A549 (cell line): Measurements from ENCODE around the gene ERBB2. TPM values are rescaled to one million over a fixed set of nuclear protein-coding genes. Genes with fewer than 3 reads are reported as not detected.

Experiments used
- ATAC-seq, 2 experiments: fragments of 200-7000 bp in 1 of 2; fragments of >200 bp in 1 of 2; cut with Nextera tagmentation in 1 of 2; cut with Tn5 transposase in 1 of 2; 3 replicates each; pipeline versions ENCODE4 v1.8.0 to v1.9.1; 2018 to 2020; ENCODE audit warnings: mild to moderate bottlenecking in 1 of 2, moderate library complexity in 1 of 2
- CTCF ChIA-PET: fragments of 300-600 bp; sonication (Branson Sonifier 250); formaldehyde crosslinking; extraction: SDS; loops from one replicate; lab custom pipeline; 2021; ENCODE audit warnings: antibody characterized with exemption, inconsistent platforms; lab: Yijun Ruan, JAX
- POLR2A ChIA-PET: fragments of 350-600 bp; formaldehyde crosslinking; extraction: SDS; loops from one replicate; lab custom pipeline; 2021; ENCODE audit warnings: antibody characterized with exemption, inconsistent platforms; lab: Yijun Ruan, JAX
- DNase-seq, 2 experiments: peaks; one replicate each; pipeline versions ENCODE4 v3.0.0 to v3.0.0-alpha.2; 2011 to 2016; ENCODE audit warnings: low read depth in 1 of 2, low spot score in 1 of 2
- FAIRE-seq: peaks from 2 replicates; lab custom pipeline; 2011; peaks lifted over from hg19 to GRCh38; lab: Jason Lieb, UNC
- H3K27ac ChIP-seq, 2 experiments: fragments of >200 bp; sonication (Bioruptor Twin); formaldehyde crosslinking; 3 replicates each; pipeline ENCODE4 v1.5.1; 2016 to 2017
- H3K4me1 ChIP-seq: fragments of >200 bp; sonication (Bioruptor Twin); formaldehyde crosslinking; 3 replicates; pipeline ENCODE4 v1.6.1; 2016
- H3K4me2 ChIP-seq: fragments of >200 bp; sonication (Bioruptor Twin); formaldehyde crosslinking; 3 replicates; pipeline ENCODE4 v1.6.1; 2016
- H3K4me3 ChIP-seq: fragments of >200 bp; sonication (Bioruptor Twin); formaldehyde crosslinking; 3 replicates; pipeline ENCODE4 v1.5.1; 2016
- H3K9me3 ChIP-seq: fragments of >200 bp; sonication (Bioruptor Twin); formaldehyde crosslinking; 3 replicates; pipeline ENCODE4 v1.6.1; 2016
- BHLHE40 ChIP-seq: IDR thresholded peaks from 2 replicates; pipeline ENCODE4 v1.6.1; 2012; ENCODE audit warnings: low read depth, low read length, inconsistent platforms
- CHD2 ChIP-seq: fragments of 150-350 bp; IDR thresholded peaks from 2 replicates; pipeline ENCODE4 v1.6.1; 2014; ENCODE audit warnings: low read length; ENCODE audit not compliant: partially characterized antibody
- EHF ChIP-seq: fragments of 250-450 bp; sonication (Bioruptor Pico); IDR thresholded peaks from 2 replicates; pipeline ENCODE4 v1.5.0; 2020; ENCODE audit warnings: mild to moderate bottlenecking
- EP300 ChIP-seq, 2 experiments: fragments of >200 bp; sonication (Bioruptor Twin); formaldehyde crosslinking; IDR thresholded peaks; 2 replicates in 1 of 2; 3 replicates in 1 of 2; pipeline ENCODE4 v1.6.1; 2016 to 2017
- FOSL2 ChIP-seq, 2 experiments: fragments of 450-650 bp in 1 of 2; fragments of >200 bp in 1 of 2; sonication (Bioruptor Twin) in 1 of 2; formaldehyde crosslinking; IDR thresholded peaks; 2 replicates each; pipeline versions ENCODE4 v1.5.0 to v1.6.1; 2016 to 2020; ENCODE audit warnings: mild to moderate bottlenecking in 1 of 2, moderate library complexity in 1 of 2
- HOXA7 ChIP-seq: fragments of 250-450 bp; sonication (Bioruptor Pico); IDR thresholded peaks from 2 replicates; pipeline ENCODE4 v1.5.0; 2020; ENCODE audit warnings: mild to moderate bottlenecking, moderate library complexity
- KDM5A ChIP-seq: fragments of 200-600 bp; sonication (generic); IDR thresholded peaks from 2 replicates; pipeline ENCODE4 v1.6.1; 2016; ENCODE audit warnings: antibody characterized with exemption, mild to moderate bottlenecking
- MYC ChIP-seq: IDR thresholded peaks from 2 replicates; pipeline ENCODE4 v1.6.1; 2012; ENCODE audit warnings: mild to moderate bottlenecking, inconsistent platforms, low read length, improper control_type of control experiment, borderline replicate concordance
- NR3C1 ChIP-seq: fragments of >200 bp; sonication (Bioruptor Twin); formaldehyde crosslinking; IDR thresholded peaks from 3 replicates; pipeline ENCODE4 v1.6.1; 2017
- PHF8 ChIP-seq: fragments of 200-600 bp; sonication (generic); IDR thresholded peaks from 2 replicates; pipeline ENCODE4 v1.6.1; 2016; ENCODE audit warnings: low read depth, mild to moderate bottlenecking, antibody characterized with exemption, moderate library complexity, borderline replicate concordance
- RFX5 ChIP-seq: fragments of 450-650 bp; IDR thresholded peaks from 2 replicates; pipeline ENCODE4 v1.7.1; 2014; ENCODE audit warnings: antibody characterized with exemption, mild to moderate bottlenecking, moderate library complexity
- SREBF2 ChIP-seq: fragments of 450-650 bp; IDR thresholded peaks from 2 replicates; pipeline ENCODE4 v1.6.1; 2014; ENCODE audit warnings: mild to moderate bottlenecking, moderate library complexity
- WGBS: methylation state at CpG from one replicate; pipeline ENCODE4 v1.1.6; 2017; ENCODE audit errors: missing lambda C conversion rate; 5-methylcytosine and 5-hydroxymethylcytosine counted together
- polyA plus RNA-seq, 4 experiments: library from polyadenylated mRNA; depleted of rRNA in 3 of 4; stranded (reverse); fragments of >200 nt; fragmentation: RNase III in 1 of 4; extraction: RNeasy Plus Mini Kit Qiagen cat#74134 plus additional on column Dnase treatment in 1 of 4; gene quantifications; 2 replicates in 3 of 4; 3 replicates in 1 of 4; pipeline ENCODE4 v1.2.3, GENCODE V29; 2011 to 2017
- TF ChIP-seq, protein P1 (sequence below): IDR thresholded peaks from 2 replicates; pipeline ENCODE4 v1.6.1; 2012; ENCODE audit warnings: low read depth, borderline replicate concordance
- TF ChIP-seq, protein P2 (sequence below): fragments of 250-450 bp; sonication (Bioruptor Pico); IDR thresholded peaks from 2 replicates; pipeline ENCODE4 v1.5.0; 2020; ENCODE audit warnings: low read depth, mild to moderate bottlenecking, moderate library complexity

Gene ERBB2
- polyA plus RNA-seq, 2 of the 4 experiments (the other 2 are of a cell fraction) = 22.4 to 32.0 TPM

DNA sequence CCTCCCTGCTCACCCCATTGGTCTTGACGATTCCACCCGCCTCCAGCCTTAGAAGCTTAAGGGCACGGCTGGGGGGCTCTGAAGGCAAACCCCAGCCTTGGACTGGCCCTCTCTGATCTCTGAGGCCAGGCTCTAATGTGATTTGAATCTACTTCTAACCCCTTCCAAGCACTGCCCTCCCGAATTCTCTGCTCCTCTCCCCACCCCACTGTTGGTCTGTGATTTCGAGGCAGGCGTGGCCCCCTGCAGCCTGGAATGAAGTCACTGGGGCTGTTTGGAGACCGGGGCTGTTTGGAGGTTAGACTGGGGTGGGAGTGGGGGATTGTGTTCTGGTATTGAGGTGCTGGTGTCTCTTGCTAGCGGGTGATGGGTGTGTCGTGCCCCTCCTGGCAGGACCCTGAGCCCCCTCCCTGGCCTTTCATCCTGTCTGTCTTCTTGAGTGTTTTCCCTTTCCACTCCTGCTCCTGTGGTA, 40.1 kb downstream of the ERBB2 start:
- FAIRE-seq (no peak), ATAC-seq (peak in 1 of 2 experiments; percentile 6; a peak in 3 of 6 replicates), DNase-seq (peak in 1 of 2 experiments; percentile 55)
- peak overlapping the region; percentile 73 to 87 for H3K27ac ChIP-seq
- TF ChIP-seq HOXA7 (CRISPR knock-in tag) = no peak
- TF ChIP-seq, protein P1, sequence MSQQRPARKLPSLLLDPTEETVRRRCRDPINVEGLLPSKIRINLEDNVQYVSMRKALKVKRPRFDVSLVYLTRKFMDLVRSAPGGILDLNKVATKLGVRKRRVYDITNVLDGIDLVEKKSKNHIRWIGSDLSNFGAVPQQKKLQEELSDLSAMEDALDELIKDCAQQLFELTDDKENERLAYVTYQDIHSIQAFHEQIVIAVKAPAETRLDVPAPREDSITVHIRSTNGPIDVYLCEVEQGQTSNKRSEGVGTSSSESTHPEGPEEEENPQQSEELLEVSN = 0 out of 2 replicates have a peak, but pooled peaks have one; percentile 28
- ChIA-PET POLR2A (interaction anchor here (0.8 to 2.3 kb wide), 2 partner anchors 10 to 52 kb away, joined by 4 to 19 read pairs; partner anchors contain the start of genes MIEN1 and PGAP3), CTCF (interaction anchor here (1.1 to 2.0 kb wide), 5 partner anchors 9 to 118 kb away, joined by 4 to 12 read pairs (median 6); partner anchors contain the start of gene MIEN1)
- H3K4me2 ChIP-seq = peak overlapping the region; percentile 99
- H3K9me3 ChIP-seq = no peaks in the 10 kb centered on the region
- peak overlapping the region; percentile 63 for H3K4me3 ChIP-seq
- 21% methylated on average over 9 of the region's 9 CpGs for WGBS
- H3K4me1 ChIP-seq = peaks cover 40% of the 10 kb centered on the region

DNA sequence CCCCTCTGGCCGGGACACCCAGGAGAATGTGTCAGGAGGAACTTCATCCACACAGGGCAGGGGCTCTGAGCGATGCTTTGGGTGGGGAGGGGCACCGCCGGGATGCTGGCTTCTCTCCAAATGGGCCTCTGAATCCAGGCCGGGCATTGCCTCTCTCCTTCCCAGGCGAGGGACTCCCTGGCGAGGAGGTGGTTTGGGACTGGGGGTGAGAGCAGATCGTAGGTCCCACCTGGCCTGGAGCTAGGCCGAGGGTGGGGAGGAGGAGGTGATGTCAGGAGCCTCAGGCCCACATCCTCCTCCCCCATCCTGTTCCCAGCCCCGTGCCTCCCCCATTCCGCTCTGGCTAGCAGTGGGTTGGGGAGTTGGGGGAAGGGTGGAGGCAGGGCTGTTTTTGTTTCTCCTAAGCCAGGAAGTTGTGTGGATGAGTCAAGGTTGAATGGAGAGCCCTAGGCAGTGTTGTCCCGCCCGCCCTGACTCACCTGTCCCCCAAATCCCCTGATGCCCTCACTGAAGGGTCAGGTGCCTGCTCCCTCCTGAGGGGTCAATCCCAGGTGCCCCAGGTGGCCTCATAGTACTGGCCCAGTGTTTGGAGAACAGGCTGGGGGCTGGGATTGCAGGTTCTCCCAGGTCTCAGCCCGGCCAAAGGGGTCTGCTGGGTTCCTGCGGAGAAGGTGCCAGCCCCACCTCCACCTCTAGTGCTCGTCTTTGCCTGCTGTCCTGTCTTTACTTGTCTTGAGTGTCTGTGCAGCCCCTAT, 40.7 kb downstream of the ERBB2 start:
- 26% methylated on average over 13 of the region's 16 CpGs for WGBS
- no peaks in the 10 kb centered on the region for H3K9me3 ChIP-seq
- FAIRE-seq = peak; percentile 7
- ATAC-seq = no peak; a peak in 1 of 6 replicates
- DNase-seq = peak; percentile 60 to 66
- H3K27ac ChIP-seq = peak overlapping the region; percentile 73 to 87
- peak; percentile 25; the same call in 1 of the 2 replicates for TF ChIP-seq FOSL2 (IDR thresholded peaks at IDR 0.05)
- TF ChIP-seq FOSL2 (CRISPR knock-in tag; IDR thresholded peaks at IDR 0.05) = no peak; the same call in 1 of the 2 replicates
- TF ChIP-seq EP300 (IDR thresholded peaks at IDR 0.05) = no peak
- peak overlapping the region; percentile 99 for H3K4me2 ChIP-seq
- H3K4me3 ChIP-seq = peak overlapping the region; percentile 63
- CTCF ChIA-PET = interaction anchor here (1.2 to 2.0 kb wide), 3 partner anchors 13 to 117 kb away, joined by 4 to 12 read pairs (median 7); no protein-coding TSS in a partner anchor
- POLR2A ChIA-PET = interaction anchor here (2.3 kb wide), 1 partner anchor 11 kb away, joined by 19 read pairs; the partner anchor contains the start of gene MIEN1
- H3K4me1 ChIP-seq = peaks cover 40% of the 10 kb centered on the region

DNA sequence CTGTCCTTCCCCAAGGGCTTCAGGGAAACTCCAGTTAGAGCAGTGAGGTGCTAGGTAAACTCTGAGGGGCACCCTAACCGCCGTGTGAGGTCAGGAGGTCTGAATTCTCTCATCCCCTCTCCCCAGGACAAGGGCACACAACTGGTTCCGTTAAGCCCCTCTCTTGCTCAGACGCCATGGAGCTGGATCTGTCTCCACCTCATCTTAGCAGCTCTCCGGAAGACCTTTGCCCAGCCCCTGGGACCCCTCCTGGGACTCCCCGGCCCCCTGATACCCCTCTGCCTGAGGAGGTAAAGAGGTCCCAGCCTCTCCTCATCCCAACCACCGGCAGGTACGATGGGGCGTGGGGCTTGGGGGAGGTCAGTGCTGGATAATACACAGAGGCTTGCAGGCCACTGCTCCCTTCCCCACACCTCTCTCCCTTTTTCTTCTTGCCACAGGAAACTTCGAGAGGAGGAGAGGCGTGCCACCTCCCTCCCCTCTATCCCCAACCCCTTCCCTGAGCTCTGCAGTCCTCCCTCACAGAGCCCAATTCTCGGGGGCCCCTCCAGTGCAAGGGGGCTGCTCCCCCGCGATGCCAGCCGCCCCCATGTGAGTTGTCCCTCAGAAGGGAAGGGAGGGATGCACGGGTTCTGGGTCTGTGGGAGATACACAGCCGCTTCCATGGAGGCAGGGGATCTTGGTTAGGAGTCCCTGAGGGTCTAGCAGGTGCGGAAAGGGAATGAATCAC, 42.4 kb downstream of the ERBB2 start:
- Histone ChIP-seq H3K4me2 (no peak overlapping the region), H3K27ac (no peak overlapping the region), H3K9me3 (no peaks in the 10 kb centered on the region), H3K4me3 (no peak overlapping the region), H3K4me1 (peaks cover 25% of the 10 kb centered on the region)
- no peak for FAIRE-seq
- POLR2A ChIA-PET = no interaction called here
- WGBS = 86% methylated on average over 16 of the region's 18 CpGs
- TF ChIP-seq SREBF2 (no peak), MYC (no peak), KDM5A (no peak), NR3C1 (no peak), BHLHE40 (no peak), RFX5 (no peak), EHF (CRISPR knock-in tag) (no peak), CHD2 (no peak), HOXA7 (CRISPR knock-in tag) (no peak), PHF8 (no peak)
- TF ChIP-seq, protein P2, sequence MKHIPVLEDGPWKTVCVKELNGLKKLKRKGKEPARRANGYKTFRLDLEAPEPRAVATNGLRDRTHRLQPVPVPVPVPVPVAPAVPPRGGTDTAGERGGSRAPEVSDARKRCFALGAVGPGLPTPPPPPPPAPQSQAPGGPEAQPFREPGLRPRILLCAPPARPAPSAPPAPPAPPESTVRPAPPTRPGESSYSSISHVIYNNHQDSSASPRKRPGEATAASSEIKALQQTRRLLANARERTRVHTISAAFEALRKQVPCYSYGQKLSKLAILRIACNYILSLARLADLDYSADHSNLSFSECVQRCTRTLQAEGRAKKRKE (CRISPR knock-in tag) = no peak
- CTCF ChIA-PET = interaction anchor here (0.5 to 15.6 kb wide), 6 partner anchors 11 to 446 kb away, joined by 3 to 171 read pairs (median 4); partner anchors contain the start of gene MIEN1
- no peak for ATAC-seq
- no peak for DNase-seq
